Transverse colon (tissue), 4 donors: ENCODE measurements around the gene KIAA1210.
A peak's percentile ranks its signal among the peaks of the same experiment; 100 is the strongest.

Experiments used
- EP300 ChIP-seq: sonication (generic); formaldehyde crosslinking; IDR thresholded peaks from one replicate; pipeline ENCODE4 v1.6.1; 2017; ENCODE audit warnings: antibody characterized with exemption, low read depth
- POLR2A ChIP-seq: fragments of 450-650 bp; IDR thresholded peaks from one replicate; pipeline ENCODE4 v1.6.1; 2016; ENCODE audit warnings: antibody characterized with exemption, mild to moderate bottlenecking, moderate library complexity
- POLR2AphosphoS5 ChIP-seq, 3 donors: sonication (generic); formaldehyde crosslinking; IDR thresholded peaks; one replicate each; pipeline ENCODE4 v1.6.1; 2016; ENCODE audit warnings: antibody characterized with exemption in 3 of 3
- TF ChIP-seq, protein P1 (sequence below), 5 experiments: fragments of 200-600 bp in 3 of 5; fragments of 450-650 bp in 2 of 5; sonication (generic) in 3 of 5; IDR thresholded peaks; 1 replicate in 2 of 5; 2 replicates in 3 of 5; pipeline ENCODE4 v1.5.1; 2016 to 2017; ENCODE audit warnings: antibody characterized with exemption in 5 of 5, inconsistent platforms in 3 of 5, mild to moderate bottlenecking in 2 of 5, moderate library complexity in 1 of 5

DNA sequence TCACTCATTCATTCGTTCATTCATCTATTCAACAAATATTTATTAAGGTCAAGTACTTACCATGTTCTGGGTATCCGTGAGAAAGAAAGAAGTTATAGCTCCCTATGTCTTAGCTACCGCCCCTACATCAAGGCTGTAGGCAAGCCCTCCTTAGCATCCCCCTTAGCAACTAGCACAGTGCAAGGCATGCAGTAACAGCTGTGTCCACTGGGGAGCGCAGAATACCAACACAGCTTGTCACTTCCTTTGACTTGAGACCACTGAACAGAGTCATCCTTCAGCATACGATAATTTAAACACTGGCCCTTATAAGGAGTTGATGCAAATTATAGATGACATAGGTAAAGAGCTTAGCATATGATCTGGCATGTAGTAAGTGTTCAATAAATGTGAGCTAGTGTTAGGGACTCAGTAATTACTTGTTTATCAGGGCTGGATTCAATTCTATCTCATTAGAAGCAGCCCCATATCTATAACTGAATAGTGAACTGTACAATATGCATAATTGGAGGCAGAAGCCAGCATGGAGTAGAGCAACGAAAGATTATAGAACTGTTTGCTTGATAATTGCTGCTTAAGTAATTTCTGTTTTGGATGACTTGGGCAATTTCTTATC is 8.7 kb downstream of the KIAA1210 start:
- TF ChIP-seq EP300, result no peak
- TF ChIP-seq, protein P1, sequence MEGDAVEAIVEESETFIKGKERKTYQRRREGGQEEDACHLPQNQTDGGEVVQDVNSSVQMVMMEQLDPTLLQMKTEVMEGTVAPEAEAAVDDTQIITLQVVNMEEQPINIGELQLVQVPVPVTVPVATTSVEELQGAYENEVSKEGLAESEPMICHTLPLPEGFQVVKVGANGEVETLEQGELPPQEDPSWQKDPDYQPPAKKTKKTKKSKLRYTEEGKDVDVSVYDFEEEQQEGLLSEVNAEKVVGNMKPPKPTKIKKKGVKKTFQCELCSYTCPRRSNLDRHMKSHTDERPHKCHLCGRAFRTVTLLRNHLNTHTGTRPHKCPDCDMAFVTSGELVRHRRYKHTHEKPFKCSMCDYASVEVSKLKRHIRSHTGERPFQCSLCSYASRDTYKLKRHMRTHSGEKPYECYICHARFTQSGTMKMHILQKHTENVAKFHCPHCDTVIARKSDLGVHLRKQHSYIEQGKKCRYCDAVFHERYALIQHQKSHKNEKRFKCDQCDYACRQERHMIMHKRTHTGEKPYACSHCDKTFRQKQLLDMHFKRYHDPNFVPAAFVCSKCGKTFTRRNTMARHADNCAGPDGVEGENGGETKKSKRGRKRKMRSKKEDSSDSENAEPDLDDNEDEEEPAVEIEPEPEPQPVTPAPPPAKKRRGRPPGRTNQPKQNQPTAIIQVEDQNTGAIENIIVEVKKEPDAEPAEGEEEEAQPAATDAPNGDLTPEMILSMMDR (IDR thresholded peaks at IDR 0.05), result peak; percentile 45 to 67 (median 65)
- no peak for TF ChIP-seq POLR2A
- TF ChIP-seq POLR2AphosphoS5 (IDR thresholded peaks at IDR 0.05), result no peak
